CD4-positive, alpha-beta T cell treated with Interleukin-10 for 1 hour (primary cell): ENCODE measurements around the gene TRIML1.

Source experiments
- DNase-seq: peaks from one replicate; pipeline ENCODE4 v3.0.0-alpha.2; 2020

The TRIML1 gene

GRCh38 chr4:188139141-188139540 lies at the start of gene TRIML1:
Gene TRIML1, plus strand, starts transcription at chr4:188139441. Its CDS starts 118 bp downstream, at chr4:188139559.
- DNase-seq: no peak

GRCh38 chr4:188092824-188093223 lies 46.4 kb upstream of the TRIML1 start:
- no peak for DNase-seq

GRCh38 chr4:188106454-188106853 lies 32.8 kb upstream of the TRIML1 start:
- DNase-seq: no peak

GRCh38 chr4:188107931-188108843 lies 31.1 kb upstream of the TRIML1 start:
- no peak for DNase-seq

GRCh38 chr4:188109157-188109755 lies 30.0 kb upstream of the TRIML1 start, which contains the start of gene TRIML2:
Gene TRIML2, minus strand, starts transcription at chr4:188109603. Its CDS starts 4,235 bp downstream, at chr4:188105368.
- no peak for DNase-seq

GRCh38 chr4:188110036-188110435 lies 29.2 kb upstream of the TRIML1 start:
- DNase-seq: no peak

GRCh38 chr4:188110741-188111471 lies 28.3 kb upstream of the TRIML1 start:
- DNase-seq: no peak

- no peak for DNase-seq
These were observed 27.3 kb upstream of the TRIML1 start for GRCh38 chr4:188111955-188112354.

- no peak for DNase-seq
These were observed 26.1 kb upstream of the TRIML1 start for GRCh38 chr4:188113156-188113555.

GRCh38 chr4:188117631-188118324 lies 21.5 kb upstream of the TRIML1 start:
- DNase-seq: no peak

GRCh38 chr4:188121530-188121929 lies 17.7 kb upstream of the TRIML1 start:
- DNase-seq: no peak

- no peak for DNase-seq
These were observed 11.9 kb upstream of the TRIML1 start for GRCh38 chr4:188127214-188127874.

GRCh38 chr4:188130355-188130754 lies 8.9 kb upstream of the TRIML1 start:
- DNase-seq: no peak

GRCh38 chr4:188132232-188132631 lies 7.0 kb upstream of the TRIML1 start:
- DNase-seq: no peak

- DNase-seq: no peak
These were observed 1.0 kb upstream of the TRIML1 start for GRCh38 chr4:188138227-188138626.

- DNase-seq: no peak
These were observed 430 bp downstream of the TRIML1 start for GRCh38 chr4:188139671-188140070.

GRCh38 chr4:188143731-188144130 lies 4.5 kb downstream of the TRIML1 start:
- DNase-seq: no peak

GRCh38 chr4:188145601-188146000 lies 6.4 kb downstream of the TRIML1 start:
- no peak for DNase-seq

- no peak for DNase-seq
These were observed 7.4 kb downstream of the TRIML1 start for GRCh38 chr4:188146618-188147017.

GRCh38 chr4:188147176-188147575 lies 7.9 kb downstream of the TRIML1 start:
- no peak for DNase-seq

GRCh38 chr4:188147776-188148175 lies 8.5 kb downstream of the TRIML1 start:
- no peak for DNase-seq
